ENCODE data around the gene OR5L2.
"Not testable (repeated sequence)": the region's sequence is repeated elsewhere in the genome, so short reads cannot be mapped to it uniquely, and the experiment has no call there.

The OR5L2 gene

GRCh38 chr11:55826919-55827318, at the start of gene OR5L2:
Gene OR5L2 (plus strand): TSS chr11:55827219. CDS start chr11:55827219, 0 bp downstream.
- no peak for DNase-seq (ENCODE audit: low read depth in 2 of 2)

- no peak for DNase-seq (ENCODE audit: low read depth in 2 of 2)
Observed at GRCh38 chr11:55791606-55792005, 35.4 kb upstream of the OR5L2 start.

GRCh38 chr11:55793321-55793720, 33.7 kb upstream of the OR5L2 start:
- no peak for DNase-seq (ENCODE audit: low read depth in 2 of 2)

DNA sequence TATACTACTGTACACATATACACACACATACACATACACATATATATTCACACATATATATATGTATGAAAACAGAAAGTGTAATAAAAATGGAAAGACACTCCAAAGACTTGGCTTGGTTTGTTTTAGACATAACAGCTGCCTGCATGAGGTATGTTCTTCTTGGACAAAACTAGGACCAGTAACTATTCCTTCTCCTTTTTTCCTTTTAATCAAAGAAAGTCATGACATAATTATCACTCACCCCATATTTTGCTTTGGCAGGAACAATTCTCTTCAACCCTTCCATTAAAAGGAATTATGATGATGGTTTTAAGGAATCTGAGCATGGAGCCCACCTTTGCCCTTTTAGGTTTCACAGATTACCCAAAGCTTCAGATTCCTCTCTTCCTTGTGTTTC, 31.8 kb upstream of the OR5L2 start, which contains the start of gene OR5D14:
Gene OR5D14, plus strand, starts transcription at position 301 of the 400 bp plus-strand sequence. Its CDS starts 0 bp downstream, at position 301.
- no peak for DNase-seq (ENCODE audit: low read depth in 2 of 2)

DNA sequence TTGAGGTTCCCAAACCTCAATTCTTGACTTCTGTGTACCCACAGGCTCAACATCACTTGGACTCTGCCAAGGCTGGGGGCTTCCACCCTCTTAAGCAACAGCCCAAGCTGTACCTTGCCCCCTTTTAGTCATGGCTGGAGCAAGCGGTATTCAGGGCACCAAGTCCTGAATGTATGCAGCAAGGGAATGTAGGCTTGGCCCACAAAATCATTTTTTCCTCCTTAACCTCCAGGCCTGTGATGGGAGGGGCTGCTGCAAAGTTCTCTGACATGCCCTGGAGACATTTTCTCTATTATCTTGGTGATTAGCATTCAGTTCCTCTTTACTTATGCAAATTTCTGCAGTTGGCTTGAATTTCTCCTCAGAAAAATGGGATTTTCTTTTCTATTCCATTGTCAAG, 20.8 kb upstream of the OR5L2 start:
- no peak for DNase-seq (ENCODE audit: low read depth in 2 of 2)

GRCh38 chr11:55811067-55811466, 16.0 kb upstream of the OR5L2 start, which contains the start of gene OR5L1:
Gene OR5L1 (plus strand): TSS chr11:55811367. CDS start chr11:55811467, 100 bp downstream.
- no peak for DNase-seq (ENCODE audit: low read depth in 2 of 2)

- DNase-seq (ENCODE audit: low read depth in 2 of 2), result no peak
Observed at GRCh38 chr11:55819330-55819729, 7.7 kb upstream of the OR5L2 start, which contains the start of gene OR5D18. Gene OR5D18 (plus strand): TSS chr11:55819630. CDS start chr11:55819630, 0 bp downstream.

DNA sequence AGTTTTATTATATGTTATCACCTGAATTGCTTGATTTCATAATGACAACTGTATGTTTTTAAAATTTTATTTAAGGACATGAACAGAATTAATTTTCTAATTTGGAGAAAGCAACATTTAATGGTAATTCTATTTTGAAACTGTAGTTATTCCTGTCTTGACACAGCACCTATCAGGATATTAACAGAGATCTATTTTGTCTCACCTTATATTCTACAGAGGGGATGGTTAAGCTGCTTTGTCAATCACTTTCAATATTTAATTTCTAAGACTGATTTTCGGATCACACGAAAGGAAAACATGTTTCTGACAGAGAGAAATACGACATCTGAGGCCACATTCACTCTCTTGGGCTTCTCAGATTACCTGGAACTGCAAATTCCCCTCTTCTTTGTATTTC, 11.4 kb downstream of the OR5L2 start, which contains the start of gene OR5D16:
Gene OR5D16, plus strand, starts transcription at position 301 of the 400 bp plus-strand sequence. Its CDS starts 0 bp downstream, at position 301.
- DNase-seq (ENCODE audit: low read depth in 2 of 2), result no peak

DNA sequence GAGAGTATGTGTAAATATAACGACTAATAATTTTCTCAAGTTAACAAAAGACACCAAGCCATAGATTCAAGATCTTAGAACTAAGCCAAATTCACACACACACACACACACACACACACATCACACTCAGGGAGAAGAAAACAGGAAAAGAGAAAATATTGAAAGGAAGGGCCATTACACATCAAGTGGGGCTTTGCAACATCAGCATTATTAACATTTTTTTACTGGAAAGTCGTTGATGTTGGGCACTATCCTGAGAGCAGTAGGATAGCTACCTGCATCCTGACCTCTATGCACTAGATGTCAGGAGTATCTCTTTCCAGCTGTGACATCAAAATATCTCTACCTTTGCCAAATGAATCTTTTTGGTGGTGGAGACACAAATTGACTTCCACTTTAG, 20.4 kb downstream of the OR5L2 start:
- DNase-seq (ENCODE audit: low read depth in 2 of 2), result no peak

DNA sequence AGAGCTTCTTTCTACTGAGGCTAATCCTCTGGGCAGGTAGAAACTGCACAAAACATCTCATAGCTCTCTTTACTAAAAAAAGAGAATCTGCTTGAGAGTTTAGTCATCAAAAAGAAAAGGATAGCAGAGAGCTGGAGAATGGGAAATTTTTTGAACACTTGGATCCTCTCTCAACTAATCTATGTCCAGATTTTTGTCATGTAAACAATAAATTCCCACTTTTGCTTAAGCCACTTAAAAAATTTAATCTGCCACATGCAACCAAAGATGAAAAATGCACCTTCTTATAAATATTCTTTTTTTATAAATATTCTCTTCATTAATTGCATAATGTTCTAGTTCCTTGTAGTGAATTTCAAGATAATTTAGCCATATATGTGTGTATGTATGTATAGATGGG, 22.0 kb downstream of the OR5L2 start:
- no peak for DNase-seq (ENCODE audit: low read depth in 2 of 2)

DNA sequence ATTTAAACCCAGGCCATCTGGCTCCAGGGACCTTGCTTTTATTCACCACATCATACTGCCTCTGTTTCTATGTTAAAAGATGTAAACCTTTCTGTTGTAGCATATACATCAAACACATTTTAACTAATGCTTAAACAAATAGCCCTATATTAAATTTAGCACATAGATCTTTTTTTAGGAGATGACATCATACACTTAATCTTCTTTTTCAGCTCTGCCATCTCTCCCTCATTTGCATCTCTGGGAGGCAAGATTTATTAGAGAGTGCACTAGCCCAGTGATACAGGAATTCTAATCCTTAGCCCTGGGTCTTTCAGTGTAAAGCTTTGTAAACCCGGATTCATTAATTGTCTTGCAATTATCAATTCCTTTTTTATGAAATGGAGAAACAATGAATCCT, 25.1 kb downstream of the OR5L2 start:
- DNase-seq (ENCODE audit: low read depth in 2 of 2), result no peak

- DNase-seq (ENCODE audit: low read depth in 2 of 2), result no peak
Observed at GRCh38 chr11:55854704-55855103, 27.7 kb downstream of the OR5L2 start.

- DNase-seq (ENCODE audit: low read depth in 2 of 2), result not testable (repeated sequence)
Observed at GRCh38 chr11:55867354-55867753, 40.3 kb downstream of the OR5L2 start.

DNA sequence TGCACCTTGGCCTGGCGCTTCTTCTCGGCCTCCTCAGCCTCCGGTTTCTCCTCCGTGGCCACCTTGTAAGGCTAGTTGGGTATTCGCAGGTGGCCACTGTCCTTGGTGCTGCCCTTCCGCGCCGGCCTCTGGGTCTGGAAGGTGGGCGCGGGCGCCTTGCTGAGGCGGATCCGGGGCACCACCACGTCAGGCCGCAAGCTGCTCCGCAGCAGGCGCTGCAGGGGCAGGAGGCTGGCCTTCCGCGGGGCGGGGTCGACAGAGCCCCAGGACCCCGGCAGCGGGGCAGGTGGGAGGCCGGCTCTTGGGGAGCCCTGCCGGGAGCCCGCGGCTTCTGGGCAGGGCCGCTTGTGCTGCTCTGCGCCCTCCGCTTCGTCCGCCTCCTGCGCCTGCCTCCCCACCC, 45.7 kb downstream of the OR5L2 start:
- DNase-seq (ENCODE audit: low read depth in 2 of 2), result not testable (repeated sequence)

DNA sequence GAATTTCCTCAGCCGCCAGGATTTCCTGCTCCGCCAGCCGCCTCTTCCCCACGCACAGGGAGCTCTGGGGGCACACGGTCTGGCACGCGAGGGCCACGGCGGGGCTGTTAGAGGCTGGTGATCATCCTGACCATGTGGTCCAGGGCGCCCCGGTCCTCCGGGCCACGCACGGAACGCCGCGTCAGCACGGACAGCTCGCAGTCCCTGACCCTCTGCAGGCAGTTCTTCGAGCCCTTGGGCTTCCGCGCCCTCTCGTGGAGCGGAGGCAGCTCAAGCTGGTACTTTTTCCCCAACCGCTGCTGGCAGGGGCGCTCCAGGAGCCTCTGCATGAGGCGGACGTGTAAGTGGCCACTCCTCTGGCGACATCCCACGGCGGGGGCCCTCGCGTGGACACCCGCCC, 46.1 kb downstream of the OR5L2 start:
- DNase-seq (ENCODE audit: low read depth in 2 of 2), result not testable (repeated sequence)
